GM12872 (cell line): ENCODE results near the gene ZNF616.

Experiments used
- TF ChIP-seq, protein P1 (sequence below): IDR thresholded peaks from 3 replicates; pipeline ENCODE4 v1.5.1; 2011; ENCODE audit warnings: low read depth, mild to moderate bottlenecking, low read length, moderate library complexity; ENCODE audit not compliant: insufficient read depth

The ZNF616 gene

GRCh38 chr19:52138983-52139251 lies 821 bp downstream of the ZNF616 start:
- TF ChIP-seq, protein P1, sequence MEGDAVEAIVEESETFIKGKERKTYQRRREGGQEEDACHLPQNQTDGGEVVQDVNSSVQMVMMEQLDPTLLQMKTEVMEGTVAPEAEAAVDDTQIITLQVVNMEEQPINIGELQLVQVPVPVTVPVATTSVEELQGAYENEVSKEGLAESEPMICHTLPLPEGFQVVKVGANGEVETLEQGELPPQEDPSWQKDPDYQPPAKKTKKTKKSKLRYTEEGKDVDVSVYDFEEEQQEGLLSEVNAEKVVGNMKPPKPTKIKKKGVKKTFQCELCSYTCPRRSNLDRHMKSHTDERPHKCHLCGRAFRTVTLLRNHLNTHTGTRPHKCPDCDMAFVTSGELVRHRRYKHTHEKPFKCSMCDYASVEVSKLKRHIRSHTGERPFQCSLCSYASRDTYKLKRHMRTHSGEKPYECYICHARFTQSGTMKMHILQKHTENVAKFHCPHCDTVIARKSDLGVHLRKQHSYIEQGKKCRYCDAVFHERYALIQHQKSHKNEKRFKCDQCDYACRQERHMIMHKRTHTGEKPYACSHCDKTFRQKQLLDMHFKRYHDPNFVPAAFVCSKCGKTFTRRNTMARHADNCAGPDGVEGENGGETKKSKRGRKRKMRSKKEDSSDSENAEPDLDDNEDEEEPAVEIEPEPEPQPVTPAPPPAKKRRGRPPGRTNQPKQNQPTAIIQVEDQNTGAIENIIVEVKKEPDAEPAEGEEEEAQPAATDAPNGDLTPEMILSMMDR = no peak

DNA sequence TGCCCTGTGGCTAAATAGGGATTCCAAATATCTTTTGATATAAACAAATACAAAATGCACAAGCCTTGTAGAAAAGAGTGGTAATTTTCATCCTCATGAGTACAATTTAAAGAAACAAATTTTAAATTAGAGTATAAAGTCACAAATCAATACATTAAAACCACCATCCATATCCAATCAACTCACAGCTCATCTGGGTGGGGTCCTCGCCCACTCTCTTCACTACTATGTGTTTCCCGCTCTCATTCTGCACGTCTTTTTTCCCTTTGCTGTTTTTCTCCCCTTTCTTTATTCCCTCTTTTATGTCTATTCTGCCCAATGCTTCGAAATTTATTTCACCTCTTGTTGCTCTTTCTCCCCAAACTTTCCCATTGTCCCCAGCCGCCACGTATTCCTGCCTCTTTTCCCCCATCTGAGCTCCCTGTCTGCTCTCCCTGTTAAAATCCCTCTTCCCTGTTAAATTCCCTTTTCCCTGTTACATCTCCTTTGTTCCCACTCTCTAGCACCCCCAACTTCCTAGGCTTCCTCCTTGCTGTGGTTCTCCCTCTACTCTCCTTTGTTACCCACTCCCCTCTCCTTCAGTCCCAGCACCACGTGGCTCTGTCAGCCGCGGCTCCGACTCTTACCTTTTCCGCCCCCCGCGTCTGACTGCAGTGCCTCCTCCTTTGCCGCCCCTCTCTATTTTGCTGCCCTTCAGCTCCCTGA lies 1.3 kb downstream of the ZNF616 start:
- TF ChIP-seq, protein P1 = no peak

DNA sequence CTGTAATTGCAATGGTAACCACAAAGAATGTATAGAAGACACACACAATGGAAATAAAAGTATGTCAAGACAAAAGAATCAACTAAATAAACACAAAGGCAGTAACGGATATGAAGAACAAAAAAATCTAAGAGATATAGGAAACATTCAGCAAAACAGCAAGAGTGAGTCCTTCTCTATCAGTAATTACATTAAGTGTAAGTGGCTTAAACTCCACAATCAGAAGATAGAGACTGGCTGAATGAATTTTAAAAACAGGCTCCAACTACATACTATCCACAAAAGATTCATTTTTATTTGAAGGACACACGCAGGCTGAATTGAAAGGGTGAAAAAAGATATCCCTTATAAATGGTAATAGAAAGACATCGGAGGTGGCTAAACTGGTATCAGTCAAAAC lies 19.5 kb downstream of the ZNF616 start:
- TF ChIP-seq, protein P1 = no peak

DNA sequence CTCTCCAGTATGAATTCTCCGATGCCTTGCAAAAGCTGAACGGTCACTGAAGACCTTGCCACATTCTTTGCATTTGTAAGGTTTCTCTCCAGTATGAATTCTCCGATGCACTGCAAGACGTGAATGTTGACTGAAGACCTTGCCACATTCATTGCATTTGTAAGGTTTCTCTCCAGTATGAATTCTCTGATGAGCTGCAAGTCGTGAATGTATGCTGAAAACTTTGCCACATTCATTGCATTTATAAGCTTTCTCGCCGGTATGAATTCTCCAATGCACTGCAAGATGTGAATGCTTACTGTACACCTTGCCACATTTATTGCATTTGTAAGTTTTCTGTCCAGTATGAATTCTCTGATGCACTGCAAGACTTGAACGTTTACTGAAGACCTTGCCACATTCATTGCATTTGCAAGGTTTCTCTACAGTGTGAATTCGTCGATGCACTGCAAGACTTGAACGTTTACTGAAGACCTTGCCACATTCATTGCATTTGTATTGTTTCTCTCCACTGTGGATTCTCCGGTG lies 24.1 kb downstream of the ZNF616 start:
- TF ChIP-seq, protein P1 = no peak

- TF ChIP-seq, protein P1 = no peak
These were observed 25.0 kb downstream of the ZNF616 start for GRCh38 chr19:52114691-52115090.

DNA sequence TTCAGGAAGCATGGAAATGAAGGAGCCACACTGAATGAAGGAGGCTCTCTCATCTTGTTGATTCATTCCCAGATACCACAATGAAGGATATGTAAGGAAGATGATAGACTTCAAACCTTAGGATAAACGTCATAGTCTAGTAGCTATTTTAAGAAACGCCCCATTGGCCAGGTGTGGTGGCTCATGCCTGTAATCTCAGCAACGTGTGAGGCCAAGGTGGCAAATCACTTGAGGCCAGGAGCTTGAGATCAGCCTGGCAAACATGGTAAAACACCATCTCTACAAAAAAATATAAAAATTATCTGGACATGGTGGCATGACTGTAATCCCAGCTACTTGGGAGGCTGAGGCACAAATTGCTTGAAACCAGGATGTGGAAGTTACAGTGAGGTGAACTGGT lies 27.1 kb downstream of the ZNF616 start:
- TF ChIP-seq, protein P1 = no peak

- TF ChIP-seq, protein P1 = no peak
These were observed 29.0 kb downstream of the ZNF616 start for GRCh38 chr19:52110780-52111179.
